Right atrium auricular region (tissue), 2 donors: Measurements from ENCODE around the gene GLCE. TPM values are rescaled to one million over a fixed set of nuclear protein-coding genes. Genes with fewer than 3 reads are reported as not detected.

Experiments
- DNase-seq: peaks from one replicate; pipeline ENCODE4 v3.0.0-alpha.2; 2019; ENCODE audit warnings: low spot score
- H3K27ac ChIP-seq, 2 donors: fragments of 200-600 bp; sonication (generic); 1 replicate in 1 of 2; 2 replicates in 1 of 2; pipeline ENCODE4 v1.5.1; 2016 to 2019
- H3K27me3 ChIP-seq, 2 donors: fragments of 200-600 bp; sonication (generic); one replicate each; pipeline versions ENCODE4 v1.5.1 to v1.6.0; 2017 to 2019
- H3K36me3 ChIP-seq: fragments of 200-600 bp; sonication (generic); one replicate; pipeline ENCODE4 v1.5.1; 2016
- H3K4me1 ChIP-seq, 2 donors: fragments of 200-600 bp; sonication (generic); one replicate each; pipeline versions ENCODE4 v1.5.1 to v1.6.0; 2017 to 2019
- H3K4me3 ChIP-seq, 2 donors: fragments of 200-600 bp; sonication (generic); 1 replicate in 1 of 2; 2 replicates in 1 of 2; pipeline ENCODE4 v1.5.1; 2017 to 2019; ENCODE audit warnings: mild to moderate bottlenecking in 1 of 2, moderate library complexity in 1 of 2
- H3K9me3 ChIP-seq, 2 donors: fragments of 200-600 bp; sonication (generic); one replicate each; pipeline ENCODE4 v1.5.1; 2019
- CTCF ChIP-seq, 2 donors: fragments of 200-600 bp; sonication (generic); IDR thresholded peaks; one replicate each; pipeline ENCODE4 v1.5.1; 2019; ENCODE audit warnings: antibody characterized with exemption in 2 of 2
- total RNA-seq, 2 donors: library from RNA; depleted of rRNA; stranded (reverse); fragments of >200 nt; gene quantifications; one replicate each; pipeline ENCODE4 v1.1.0, GENCODE V29; 2016

Gene GLCE
- total RNA-seq, 2 donors from 2014 or later = 7.0 to 9.6 TPM

GRCh38 chr15:69265347-69265955 is 105.0 kb downstream of the GLCE start:
- no peak overlapping the region for H3K27ac ChIP-seq

GRCh38 chr15:69271217-69271616 is 110.8 kb downstream of the GLCE start:
- no peak for DNase-seq
- no peak for TF ChIP-seq CTCF (IDR thresholded peaks at IDR 0.05)
- Histone ChIP-seq H3K27ac (no peak overlapping the region), H3K4me3 (no peak overlapping the region), H3K4me1 (peaks cover 0 to 14% of the 10 kb centered on the region in 2 donors), H3K36me3 (no peaks in the 10 kb centered on the region), H3K27me3 (no peaks in the 10 kb centered on the region), H3K9me3 (no peaks in the 10 kb centered on the region)

More at GRCh38 chr15:69265347-69265955, 105.0 kb downstream of the GLCE start:
- peak in 1 of 2 donors; percentile 73 for TF ChIP-seq CTCF (IDR thresholded peaks at IDR 0.05)
- no peaks in the 10 kb centered on the region for H3K27me3 ChIP-seq
- H3K36me3 ChIP-seq = no peaks in the 10 kb centered on the region
- H3K9me3 ChIP-seq = no peaks in the 10 kb centered on the region
- no peak overlapping the region for H3K4me3 ChIP-seq
- H3K4me1 ChIP-seq = no peaks in the 10 kb centered on the region
- DNase-seq = no peak

GRCh38 chr15:69272139-69272538 is 111.7 kb downstream of the GLCE start:
- H3K4me1 ChIP-seq = peaks cover 0 to 16% of the 10 kb centered on the region in 2 donors
- no peak for DNase-seq
- TF ChIP-seq CTCF (IDR thresholded peaks at IDR 0.05) = no peak
- no peaks in the 10 kb centered on the region for H3K9me3 ChIP-seq
- H3K4me3 ChIP-seq = no peak overlapping the region
- H3K36me3 ChIP-seq = no peaks in the 10 kb centered on the region
- H3K27me3 ChIP-seq = no peaks in the 10 kb centered on the region
- H3K27ac ChIP-seq = no peak overlapping the region

GRCh38 chr15:69272891-69273290 is 112.5 kb downstream of the GLCE start:
- Histone ChIP-seq H3K27me3 (no peaks in the 10 kb centered on the region), H3K36me3 (no peaks in the 10 kb centered on the region), H3K9me3 (no peaks in the 10 kb centered on the region), H3K4me1 (peaks cover 0 to 16% of the 10 kb centered on the region in 2 donors), H3K27ac (no peak overlapping the region), H3K4me3 (no peak overlapping the region)
- TF ChIP-seq CTCF (IDR thresholded peaks at IDR 0.05) = no peak
- no peak for DNase-seq

GRCh38 chr15:69275074-69275670 is 114.7 kb downstream of the GLCE start:
- DNase-seq = no peak
- Histone ChIP-seq H3K27me3 (no peaks in the 10 kb centered on the region), H3K36me3 (no peaks in the 10 kb centered on the region), H3K4me1 (peaks cover 0 to 16% of the 10 kb centered on the region in 2 donors), H3K27ac (no peak overlapping the region), H3K9me3 (no peaks in the 10 kb centered on the region), H3K4me3 (no peak overlapping the region)
- TF ChIP-seq CTCF (IDR thresholded peaks at IDR 0.05) = no peak
